GM19043 (cell line): Measurements from ENCODE around the gene ZNF503.

Source experiments
- ATAC-seq: cut with Tn5 transposase; IDR thresholded peaks from one replicate; pipeline ENCODE4 v1.9.1; 2021; ENCODE audit warnings: low read depth; ENCODE audit not compliant: unreplicated experiment

The ZNF503 gene

DNA sequence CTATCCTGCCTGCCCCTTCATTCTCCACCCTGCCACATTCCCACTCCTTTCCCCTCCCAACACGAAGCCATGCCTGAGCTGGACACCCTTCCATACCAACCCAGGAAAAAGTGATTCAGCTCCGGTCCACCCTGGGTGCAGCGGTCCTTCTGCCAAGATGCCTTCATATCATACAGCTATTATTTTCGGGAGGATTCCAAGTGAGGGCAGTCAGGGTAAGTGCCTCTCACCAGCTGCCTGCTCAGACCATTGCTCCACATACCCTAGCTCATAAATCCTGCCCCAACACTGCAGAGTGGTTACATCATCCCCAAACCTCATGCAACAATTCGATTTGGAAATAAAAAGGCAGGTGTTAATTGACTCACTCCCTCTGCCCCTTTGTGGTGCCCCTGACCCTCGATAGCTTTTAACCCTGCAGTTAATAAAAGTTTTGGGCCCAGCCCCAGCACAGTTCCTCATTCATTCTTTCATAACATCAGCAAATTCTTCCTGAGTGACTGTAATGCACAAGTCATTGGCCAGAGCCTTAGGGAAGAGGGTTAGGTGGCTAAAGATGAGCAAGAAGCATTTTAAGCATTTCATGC lies 42.6 kb downstream of the ZNF503 start:
- ATAC-seq, result no peak

DNA sequence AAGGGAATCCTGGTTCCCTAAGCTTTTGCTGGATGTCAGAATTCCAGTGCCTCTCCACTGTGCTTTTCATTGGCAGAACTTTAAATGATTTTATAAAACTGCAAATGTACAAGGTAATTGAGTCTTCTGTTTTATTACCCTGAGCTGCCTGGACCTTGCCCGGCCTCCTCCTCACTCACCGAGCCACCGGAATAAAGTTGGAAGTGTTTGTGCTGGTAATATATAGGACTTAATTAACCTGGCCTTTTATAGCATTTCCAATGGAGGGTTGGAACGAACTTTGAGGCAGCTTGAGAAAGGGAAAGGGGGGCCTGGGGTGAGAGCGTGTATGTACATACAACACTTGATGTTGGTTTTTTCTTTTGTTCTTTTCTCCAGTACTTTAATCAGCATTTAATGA lies 43.4 kb downstream of the ZNF503 start:
- ATAC-seq, result no peak

DNA sequence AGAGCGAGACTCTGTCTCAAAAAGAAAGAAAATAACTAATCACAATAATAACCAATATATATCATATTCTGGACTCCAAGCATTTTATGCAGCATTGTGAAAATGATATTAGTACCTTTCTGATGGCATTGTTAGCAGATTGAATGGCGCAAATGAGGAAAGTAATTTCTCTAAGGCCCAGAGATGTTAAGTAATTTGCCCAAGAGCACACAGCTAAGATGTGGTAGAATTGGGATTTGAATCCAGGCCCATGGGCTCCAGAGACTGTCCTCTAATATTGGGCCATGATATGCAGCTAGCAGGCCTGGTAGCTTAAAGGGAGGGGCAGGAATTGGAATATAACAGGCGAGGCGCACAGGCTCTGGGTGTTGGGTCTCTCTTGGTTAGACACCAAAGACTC lies 44.1 kb downstream of the ZNF503 start:
- no peak for ATAC-seq

DNA sequence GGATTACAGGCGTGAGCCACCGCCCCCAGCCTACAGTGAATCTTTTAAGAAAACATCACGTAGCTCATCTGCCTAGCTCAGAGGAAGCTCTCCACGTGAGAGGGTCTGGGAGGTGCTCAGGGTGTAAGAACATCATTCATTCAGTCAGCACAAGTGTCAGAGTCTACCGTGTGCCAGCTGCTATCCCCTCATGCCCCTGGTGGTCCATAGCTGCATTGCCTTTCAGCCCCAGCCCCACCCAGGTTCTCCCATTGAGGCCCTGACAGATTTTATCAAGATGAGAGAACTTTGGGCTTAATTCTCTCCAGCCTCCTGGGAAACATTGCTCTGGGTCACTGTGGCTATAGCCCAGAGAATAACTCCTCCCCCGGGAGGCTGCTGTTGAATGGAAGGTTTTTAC lies 45.1 kb downstream of the ZNF503 start:
- no peak for ATAC-seq

DNA sequence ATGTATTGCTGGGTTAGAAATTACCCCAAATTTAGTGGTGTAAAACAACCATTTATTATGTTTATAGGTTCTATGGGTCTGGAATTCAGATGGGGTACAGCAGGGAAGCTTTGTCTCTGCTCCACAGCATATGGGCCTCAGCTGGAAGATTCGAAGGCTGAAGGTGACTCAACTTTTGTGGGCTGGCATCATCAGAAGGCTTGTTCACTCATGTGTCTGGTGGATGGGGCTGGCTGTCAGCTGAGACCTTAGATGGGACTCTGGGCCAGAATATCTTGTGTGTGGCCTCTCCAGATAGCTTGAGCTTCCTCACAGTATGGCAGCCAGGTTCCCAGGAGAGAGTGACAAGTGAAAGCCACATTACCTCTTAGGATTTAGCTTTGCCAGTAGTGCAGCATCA lies 45.9 kb downstream of the ZNF503 start:
- ATAC-seq, result no peak

DNA sequence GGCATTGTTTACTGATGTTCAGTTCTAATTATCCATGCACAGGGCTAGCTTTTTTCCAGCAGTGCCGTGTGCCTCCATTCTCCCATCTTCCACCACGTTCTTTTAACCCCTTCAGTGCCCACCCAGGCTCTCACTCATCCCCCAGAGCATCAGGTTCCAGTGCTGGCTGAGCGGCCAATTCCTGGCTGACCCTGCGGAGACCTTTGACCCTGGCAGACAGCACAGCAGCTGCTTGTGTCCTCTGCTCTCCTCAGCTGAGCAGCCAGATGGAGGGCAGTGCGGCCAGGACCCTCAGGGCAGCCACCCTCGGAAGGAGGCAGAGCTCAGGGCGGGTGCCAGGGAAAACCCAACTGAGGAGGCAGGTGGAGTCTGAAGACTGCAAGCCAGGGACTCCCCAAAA lies 48.4 kb downstream of the ZNF503 start:
- no peak for ATAC-seq

DNA sequence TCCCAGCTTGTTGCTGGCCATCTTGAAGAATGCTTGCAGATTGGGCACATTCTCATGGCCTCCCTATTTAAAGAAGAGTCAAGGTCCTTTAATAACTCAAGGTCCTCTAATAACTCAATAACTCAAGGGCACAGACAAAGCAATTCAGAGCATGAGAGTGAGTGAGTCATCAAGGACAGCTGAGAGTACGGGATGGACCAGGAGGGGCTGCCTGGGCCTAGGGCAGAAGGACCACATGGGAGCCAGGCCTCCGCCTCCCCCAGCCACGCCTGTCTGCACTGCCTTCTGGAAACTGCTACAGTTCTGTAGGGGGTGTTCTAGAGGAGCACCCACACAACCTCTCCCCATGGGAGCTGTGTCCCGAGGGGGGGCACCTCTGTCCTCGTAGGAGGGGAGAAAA lies 48.9 kb downstream of the ZNF503 start:
- ATAC-seq, result no peak

DNA sequence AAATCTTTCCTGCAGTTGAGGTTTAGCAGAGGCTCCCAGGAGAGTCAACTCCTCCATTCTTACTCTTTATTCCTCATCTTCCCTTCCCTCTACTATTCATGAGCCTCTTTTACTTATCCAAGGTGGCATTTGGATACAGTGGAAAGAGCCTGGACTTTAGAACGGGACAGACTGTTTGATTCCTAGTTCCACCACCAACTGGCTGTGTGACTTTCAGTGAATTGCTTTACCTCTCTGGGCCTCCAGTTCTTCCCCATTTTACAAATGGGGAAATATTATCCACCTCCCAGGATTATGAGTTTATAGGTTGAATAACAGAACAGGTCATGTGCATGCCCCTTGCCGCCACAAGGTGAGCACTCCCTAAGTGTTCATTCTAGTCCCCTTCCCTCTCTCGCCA lies 49.9 kb downstream of the ZNF503 start:
- no peak for ATAC-seq

DNA sequence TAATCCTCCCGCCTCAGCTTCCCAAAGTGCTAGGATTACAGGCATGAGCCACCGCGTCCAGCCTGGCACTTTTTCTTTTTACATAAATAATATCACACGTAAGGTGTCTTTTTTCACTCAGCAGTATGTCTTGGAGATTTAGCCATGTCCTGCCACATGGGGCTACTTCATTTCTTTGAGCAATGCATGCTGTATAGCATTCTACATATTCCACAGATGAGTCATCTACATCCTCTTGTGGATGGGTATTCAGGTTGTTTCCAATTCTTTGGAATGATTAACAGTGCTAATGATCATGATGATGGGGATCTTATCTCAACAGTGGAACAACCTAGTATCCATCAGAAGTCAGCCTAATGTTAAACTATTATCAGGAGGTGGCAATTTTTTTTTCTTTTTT lies 50.8 kb downstream of the ZNF503 start:
- ATAC-seq, result no peak
